Right atrium auricular region (tissue), 2 donors: Measurements from ENCODE around the gene NTSR1. TPM values are rescaled to one million over a fixed set of nuclear protein-coding genes. Genes with fewer than 3 reads are reported as not detected.

Source experiments
- DNase-seq: peaks from one replicate; pipeline ENCODE4 v3.0.0-alpha.2; 2019; ENCODE audit warnings: low spot score
- H3K27ac ChIP-seq, 2 donors: fragments of 200-600 bp; sonication (generic); 1 replicate in 1 of 2; 2 replicates in 1 of 2; pipeline ENCODE4 v1.5.1; 2016 to 2019
- H3K27me3 ChIP-seq, 2 donors: fragments of 200-600 bp; sonication (generic); one replicate each; pipeline versions ENCODE4 v1.5.1 to v1.6.0; 2017 to 2019
- H3K36me3 ChIP-seq: fragments of 200-600 bp; sonication (generic); one replicate; pipeline ENCODE4 v1.5.1; 2016
- H3K4me1 ChIP-seq, 2 donors: fragments of 200-600 bp; sonication (generic); one replicate each; pipeline versions ENCODE4 v1.5.1 to v1.6.0; 2017 to 2019
- H3K4me3 ChIP-seq, 2 donors: fragments of 200-600 bp; sonication (generic); 1 replicate in 1 of 2; 2 replicates in 1 of 2; pipeline ENCODE4 v1.5.1; 2017 to 2019; ENCODE audit warnings: mild to moderate bottlenecking in 1 of 2, moderate library complexity in 1 of 2
- H3K9me3 ChIP-seq, 2 donors: fragments of 200-600 bp; sonication (generic); one replicate each; pipeline ENCODE4 v1.5.1; 2019
- CTCF ChIP-seq, 2 donors: fragments of 200-600 bp; sonication (generic); IDR thresholded peaks; one replicate each; pipeline ENCODE4 v1.5.1; 2019; ENCODE audit warnings: antibody characterized with exemption in 2 of 2
- total RNA-seq, 2 donors: library from RNA; depleted of rRNA; stranded (reverse); fragments of >200 nt; gene quantifications; one replicate each; pipeline ENCODE4 v1.1.0, GENCODE V29; 2016

Gene NTSR1
- total RNA-seq, 2 donors from 2014 or later, result 0.43 TPM; not detected in 1

GRCh38 chr20:62772103-62772611 lies 63.5 kb downstream of the NTSR1 start:
- no peak overlapping the region for H3K27ac ChIP-seq
- no peak for TF ChIP-seq CTCF (IDR thresholded peaks at IDR 0.05)
- H3K4me1 ChIP-seq, result no peaks in the 10 kb centered on the region
- H3K36me3 ChIP-seq, result no peaks in the 10 kb centered on the region
- H3K9me3 ChIP-seq, result no peaks in the 10 kb centered on the region
- no peak for DNase-seq
- no peaks in the 10 kb centered on the region for H3K27me3 ChIP-seq
- no peak overlapping the region for H3K4me3 ChIP-seq

GRCh38 chr20:62772619-62772989 lies 64.0 kb downstream of the NTSR1 start:
- Histone ChIP-seq H3K4me3 (no peak overlapping the region), H3K27me3 (no peaks in the 10 kb centered on the region), H3K9me3 (no peaks in the 10 kb centered on the region), H3K27ac (no peak overlapping the region), H3K36me3 (no peaks in the 10 kb centered on the region), H3K4me1 (no peaks in the 10 kb centered on the region)
- no peak for DNase-seq
- TF ChIP-seq CTCF (IDR thresholded peaks at IDR 0.05), result no peak

- H3K9me3 ChIP-seq, result no peaks in the 10 kb centered on the region
- no peaks in the 10 kb centered on the region for H3K4me1 ChIP-seq
- H3K27ac ChIP-seq, result no peak overlapping the region
- H3K27me3 ChIP-seq, result no peaks in the 10 kb centered on the region
- TF ChIP-seq CTCF (IDR thresholded peaks at IDR 0.05), result no peak
- no peak overlapping the region for H3K4me3 ChIP-seq
- H3K36me3 ChIP-seq, result no peaks in the 10 kb centered on the region
- no peak for DNase-seq
These were observed 64.6 kb downstream of the NTSR1 start for GRCh38 chr20:62772990-62773844.

GRCh38 chr20:62773845-62774714 lies 65.4 kb downstream of the NTSR1 start:
- DNase-seq, result no peak
- no peak overlapping the region for H3K27ac ChIP-seq
- no peaks in the 10 kb centered on the region for H3K36me3 ChIP-seq
- H3K9me3 ChIP-seq, result no peaks in the 10 kb centered on the region
- H3K27me3 ChIP-seq, result no peaks in the 10 kb centered on the region
- H3K4me3 ChIP-seq, result no peak overlapping the region
- TF ChIP-seq CTCF (IDR thresholded peaks at IDR 0.05), result no peak
- no peaks in the 10 kb centered on the region for H3K4me1 ChIP-seq

GRCh38 chr20:62774762-62775161 lies 66.1 kb downstream of the NTSR1 start:
- Histone ChIP-seq H3K9me3 (no peaks in the 10 kb centered on the region), H3K36me3 (no peaks in the 10 kb centered on the region), H3K4me1 (no peaks in the 10 kb centered on the region), H3K27me3 (no peaks in the 10 kb centered on the region), H3K4me3 (no peak overlapping the region), H3K27ac (no peak overlapping the region)
- no peak for TF ChIP-seq CTCF (IDR thresholded peaks at IDR 0.05)
- DNase-seq, result no peak
